NOMO-1 (cell line): Measurements from ENCODE around the gene DNAJC1.

Experiments used
- DNase-seq, 2 experiments: peaks; one replicate each; lab custom pipeline; 2025; ENCODE audit not compliant: unreplicated experiment in 2 of 2; lab: John Stamatoyannopoulos, UW

The DNAJC1 gene

GRCh38 chr10:21791276-21791675 lies 212.3 kb downstream of the DNAJC1 start:
- no peak for DNase-seq

- DNase-seq, result no peak
Observed at GRCh38 chr10:21776883-21777282, 226.6 kb downstream of the DNAJC1 start.

GRCh38 chr10:21771219-21771618 lies 232.3 kb downstream of the DNAJC1 start:
- no peak for DNase-seq

GRCh38 chr10:21769041-21769440 lies 234.5 kb downstream of the DNAJC1 start:
- DNase-seq, result no peak

GRCh38 chr10:21764466-21765189 lies 238.9 kb downstream of the DNAJC1 start:
- peak in 1 of 2 experiments; percentile 15 for DNase-seq

GRCh38 chr10:21760332-21760731 lies 243.2 kb downstream of the DNAJC1 start:
- DNase-seq, result no peak

GRCh38 chr10:21759232-21759631 lies 244.3 kb downstream of the DNAJC1 start:
- DNase-seq, result no peak

- DNase-seq, result no peak
Observed at GRCh38 chr10:21758696-21759095, 244.8 kb downstream of the DNAJC1 start.

GRCh38 chr10:21758239-21758638 lies 245.3 kb downstream of the DNAJC1 start:
- DNase-seq, result no peak

GRCh38 chr10:21757185-21757901 lies 246.2 kb downstream of the DNAJC1 start:
- no peak for DNase-seq

- DNase-seq, result no peak
Observed at GRCh38 chr10:21756707-21757106, 246.8 kb downstream of the DNAJC1 start.

GRCh38 chr10:21754410-21755011 lies 249.0 kb downstream of the DNAJC1 start:
- no peak for DNase-seq

- no peak for DNase-seq
Observed at GRCh38 chr10:21753497-21754270, 249.8 kb downstream of the DNAJC1 start.

- no peak for DNase-seq
Observed at GRCh38 chr10:21751341-21752310, 251.9 kb downstream of the DNAJC1 start.

GRCh38 chr10:21750424-21750823 lies 253.1 kb downstream of the DNAJC1 start:
- no peak for DNase-seq

GRCh38 chr10:21749788-21750187 lies 253.7 kb downstream of the DNAJC1 start:
- no peak for DNase-seq

- no peak for DNase-seq
Observed at GRCh38 chr10:21747809-21748208, 255.7 kb downstream of the DNAJC1 start.

- DNase-seq, result no peak
Observed at GRCh38 chr10:21746118-21746517, 257.4 kb downstream of the DNAJC1 start.

- DNase-seq, result no peak
Observed at GRCh38 chr10:21744223-21744622, 259.3 kb downstream of the DNAJC1 start.
